ENCODE data around the gene PSME3. TPM values are rescaled to one million over a fixed set of nuclear protein-coding genes. Genes with fewer than 3 reads are reported as not detected.
A peak's percentile ranks its signal among the peaks of the same experiment; 100 is the strongest.

PSME3 gene
- total and polyA plus RNA-seq, 2 of the 13 experiments (the other 11 are each of a cell fraction or from before 2014, with no cell fraction given): 66.3 to 135 TPM

GRCh38 chr17:42784409-42784808 lies 48.8 kb upstream of the PSME3 start:
- Histone ChIP-seq H2AFZ (ENCODE audit: low read length) (no peak overlapping the region), H3K9ac (ENCODE audit: insufficient read depth, low read depth, low read length) (no peak overlapping the region), H4K20me1 (ENCODE audit: insufficient read depth, low read length) (peaks cover 4% of the 10 kb centered on the region; the same call in 1 of the 2 replicates), H3K79me2 (ENCODE audit: insufficient read depth, low read length) (peaks cover 23% of the 10 kb centered on the region), H3K4me2 (ENCODE audit: low read depth, low read length) (no peak overlapping the region), H3K4me1 (ENCODE audit: insufficient read depth, low read length) (peaks cover 24% of the 10 kb centered on the region), H3K27me3 (ENCODE audit: control insufficient read depth in 1 of 2, insufficient read depth in 2 of 2, low read length in 2 of 2) (no peaks in the 10 kb centered on the region; a peak in 1 of 5 replicates), H3K9me3 (ENCODE audit: low read length) (no peaks in the 10 kb centered on the region), H3K4me3 (replicated peaks in 1 of 3; ENCODE audit: insufficient read depth in 1 of 3, low read depth in 2 of 3, low read length in 3 of 3) (no peak overlapping the region), H3K36me3 (replicated peaks in 1 of 2; ENCODE audit: control insufficient read depth in 1 of 2, insufficient read depth in 2 of 2, low read length in 2 of 2) (peaks cover 19 to 32% of the 10 kb centered on the region in 2 experiments; a peak in 4 of 5 replicates), H3K27ac (ENCODE audit: extremely low read length, insufficient read depth, low read length) (no peak overlapping the region)
- DNase-seq (ENCODE audit: low spot score) (no peak), FAIRE-seq (no peak), ATAC-seq (no peak)
- ChIA-PET CTCF (ENCODE audit: low intra/inter-chr PET ratio, low total read pairs) (no interaction called here), POLR2A (interaction anchor here (3.3 kb wide), 1 partner anchor 13 kb away, joined by 18 read pairs; the partner anchor contains the start of genes CNTD1 and COA3)
- intact Hi-C loops (cut with micrococcal nuclease; ENCODE audit: unreplicated experiment): no loop called here
- in situ Hi-C loops (cut with HindIII; ENCODE audit: extremely low pct_ligation_motif_present, low pct_unique_long_range_greater_than_20kb): no loop called here
- TF ChIP-seq ZNF362 (CRISPR knock-in tag; IDR thresholded peaks at IDR 0.05; ENCODE audit: borderline replicate concordance) (no peak), GABPB1 (CRISPR knock-in tag; IDR thresholded peaks at IDR 0.05) (peak; percentile 6; the same call in 1 of the 2 replicates)
- WGBS (ENCODE audit: low lambda C conversion rate): 98% methylated on average over 25 of the region's 25 CpGs
- BruUV-seq (replicated peaks): no TSS peak

GRCh38 chr17:42784811-42785592 lies 48.2 kb upstream of the PSME3 start:
- Histone ChIP-seq H4K20me1 (ENCODE audit: insufficient read depth, low read length) (peaks cover 4% of the 10 kb centered on the region; the same call in 1 of the 2 replicates), H3K4me2 (ENCODE audit: low read depth, low read length) (no peak overlapping the region), H3K79me2 (ENCODE audit: insufficient read depth, low read length) (peaks cover 23% of the 10 kb centered on the region), H3K27me3 (ENCODE audit: control insufficient read depth in 1 of 2, insufficient read depth in 2 of 2, low read length in 2 of 2) (no peaks in the 10 kb centered on the region; a peak in 1 of 5 replicates), H3K9ac (ENCODE audit: insufficient read depth, low read depth, low read length) (no peak overlapping the region), H3K27ac (ENCODE audit: extremely low read length, insufficient read depth, low read length) (no peak overlapping the region), H3K9me3 (ENCODE audit: low read length) (no peaks in the 10 kb centered on the region), H2AFZ (ENCODE audit: low read length) (no peak overlapping the region), H3K36me3 (replicated peaks in 1 of 2; ENCODE audit: control insufficient read depth in 1 of 2, insufficient read depth in 2 of 2, low read length in 2 of 2) (peaks cover 19 to 32% of the 10 kb centered on the region in 2 experiments; a peak in 4 of 5 replicates), H3K4me3 (replicated peaks in 1 of 3; ENCODE audit: insufficient read depth in 1 of 3, low read depth in 2 of 3, low read length in 3 of 3) (no peak overlapping the region), H3K4me1 (ENCODE audit: insufficient read depth, low read length) (peaks cover 23% of the 10 kb centered on the region)
- no TSS peak for BruUV-seq (replicated peaks)
- 97% methylated on average over 52 of the region's 52 CpGs for WGBS (ENCODE audit: low lambda C conversion rate)
- in situ Hi-C loops (cut with HindIII; ENCODE audit: extremely low pct_ligation_motif_present, low pct_unique_long_range_greater_than_20kb): no loop called here
- intact Hi-C loops (cut with micrococcal nuclease; ENCODE audit: unreplicated experiment): no loop called here
- no peak for FAIRE-seq
- ATAC-seq: no peak
- ChIA-PET CTCF (ENCODE audit: low intra/inter-chr PET ratio, low total read pairs) (no interaction called here), POLR2A (interaction anchor here (3.3 kb wide), 1 partner anchor 13 kb away, joined by 18 read pairs; the partner anchor contains the start of genes CNTD1 and COA3)
- no peak for DNase-seq (ENCODE audit: low spot score)
- no peak for TF ChIP-seq ZNF264 (CRISPR knock-in tag; IDR thresholded peaks at IDR 0.05)
- TF ChIP-seq ZFP36L1 (CRISPR knock-in tag; IDR thresholded peaks at IDR 0.05): no peak
- no peak for TF ChIP-seq ZNF746 (CRISPR knock-in tag; IDR thresholded peaks at IDR 0.05)
- 0 out of 2 replicates have a peak, but pooled peaks have one; percentile 33 for TF ChIP-seq ZFP91 (CRISPR knock-in tag; IDR thresholded peaks at IDR 0.05; ENCODE audit: borderline replicate concordance)
- no peak for TF ChIP-seq SNAPC4 (CRISPR knock-in tag; IDR thresholded peaks at IDR 0.05)
- no peak for TF ChIP-seq CC2D1A (CRISPR knock-in tag; IDR thresholded peaks at IDR 0.05)

Measured in HepG2 (cell line).